ENCODE results near the gene PRKACB. TPM values are rescaled to one million over a fixed set of nuclear protein-coding genes. Genes with fewer than 3 reads are reported as not detected.

PRKACB gene
- total and polyA plus RNA-seq, 2 experiments from 2014 or later, result 14.6 to 28.0 TPM

DNA sequence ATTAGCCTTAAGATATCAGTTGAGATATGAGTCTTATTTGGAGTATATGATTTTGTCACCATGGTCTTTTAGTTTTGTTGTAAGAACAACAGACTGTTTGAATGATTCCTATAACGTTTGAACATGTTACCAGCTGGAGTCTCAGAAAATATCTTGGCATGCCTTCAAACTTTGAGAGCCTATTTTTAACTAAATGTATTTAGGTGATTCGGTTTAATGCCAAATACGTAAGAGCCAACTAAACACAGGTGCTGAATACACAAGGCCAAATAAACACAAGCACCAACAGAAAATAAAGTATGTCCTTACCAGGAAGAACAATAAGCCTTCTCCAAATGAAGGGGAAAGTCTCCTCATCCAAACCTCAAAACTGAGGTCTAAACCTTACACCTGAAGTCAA, 48.6 kb downstream of the PRKACB start:
- H3F3A ChIP-seq (replicated peaks; ENCODE audit: low read depth), result no peaks in the 10 kb centered on the region
- no peaks in the 10 kb centered on the region for H3K4me1 Mint-ChIP-seq
- no peaks in the 10 kb centered on the region for H4K20me1 ChIP-seq (replicated peaks; ENCODE audit: insufficient read depth)
- H3K79me2 ChIP-seq (replicated peaks; ENCODE audit: insufficient read depth), result no peaks in the 10 kb centered on the region
- H3K4me2 ChIP-seq, result no peak overlapping the region
- H3K4me3 ChIP-seq, result no peak overlapping the region
- peaks cover 38% of the 10 kb centered on the region for H3K36me3 Mint-ChIP-seq (ENCODE audit: low read depth)
- no peak for DNase-seq (ENCODE audit: low spot score)
- no peak for ATAC-seq
- no peak overlapping the region for H2AFZ ChIP-seq
- peaks cover 13% of the 10 kb centered on the region; the same call in 1 of the 2 replicates for H3K36me3 ChIP-seq (ENCODE audit: insufficient read depth)
- peaks cover 1% of the 10 kb centered on the region for H3K27me3 Mint-ChIP-seq (ENCODE audit: insufficient read depth, low read depth, poor library complexity)
- TF ChIP-seq ZNF331 (CRISPR knock-in tag; IDR thresholded peaks at IDR 0.05; ENCODE audit: low read depth), result no peak
- H3K27me3 ChIP-seq (ENCODE audit: insufficient read depth), result no peaks in the 10 kb centered on the region
- no peak overlapping the region for H3K27ac ChIP-seq (ENCODE audit: low read depth)
- peaks cover 17% of the 10 kb centered on the region; the same call in 2 of the 3 replicates for H3K9me3 Mint-ChIP-seq
- no peaks in the 10 kb centered on the region for H3K9me2 ChIP-seq (ENCODE audit: insufficient read depth)
- no peak overlapping the region for H3K4me3 Mint-ChIP-seq
- no peak overlapping the region for H3K27ac Mint-ChIP-seq
- H3K4me1 ChIP-seq (ENCODE audit: insufficient read depth), result no peaks in the 10 kb centered on the region; the same call in 1 of the 2 replicates

DNA sequence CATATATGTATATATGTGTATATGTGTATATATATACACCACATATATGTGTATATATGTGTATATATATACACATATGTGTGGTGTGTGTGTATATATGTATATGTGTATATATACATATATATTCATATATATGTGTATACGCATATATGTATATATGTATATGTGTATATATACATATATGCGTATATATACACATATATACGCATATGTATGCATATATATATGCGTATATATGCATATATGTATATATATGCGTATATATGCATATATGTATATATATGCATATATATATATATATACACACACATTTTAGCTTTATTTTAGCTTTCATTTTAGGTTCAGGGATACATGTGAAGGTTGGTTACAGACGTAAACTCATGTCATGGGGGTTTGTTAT, 54.8 kb downstream of the PRKACB start:
- Histone ChIP-seq H3K27ac (ENCODE audit: low read depth) (no peak overlapping the region), H3F3A (replicated peaks; ENCODE audit: low read depth) (no peaks in the 10 kb centered on the region), H3K4me2 (no peak overlapping the region), H3K4me3 (no peak overlapping the region), H4K20me1 (replicated peaks; ENCODE audit: insufficient read depth) (no peaks in the 10 kb centered on the region), H3K36me3 (ENCODE audit: insufficient read depth) (no peaks in the 10 kb centered on the region; the same call in 1 of the 2 replicates), H3K9me2 (ENCODE audit: insufficient read depth) (no peaks in the 10 kb centered on the region), H3K79me2 (replicated peaks; ENCODE audit: insufficient read depth) (no peaks in the 10 kb centered on the region), H3K4me1 (ENCODE audit: insufficient read depth) (no peaks in the 10 kb centered on the region), H3K27me3 (ENCODE audit: insufficient read depth) (no peaks in the 10 kb centered on the region), H2AFZ (no peak overlapping the region)
- H3K9me3 Mint-ChIP-seq, result peaks cover 6% of the 10 kb centered on the region; the same call in 1 of the 3 replicates
- H3K27me3 Mint-ChIP-seq (ENCODE audit: insufficient read depth, low read depth, poor library complexity), result no peaks in the 10 kb centered on the region
- H3K36me3 Mint-ChIP-seq (ENCODE audit: low read depth), result peaks cover 15% of the 10 kb centered on the region
- ATAC-seq, result no peak
- no peaks in the 10 kb centered on the region for H3K4me1 Mint-ChIP-seq
- no peak overlapping the region for H3K27ac Mint-ChIP-seq
- no peak for DNase-seq (ENCODE audit: low spot score)
- no peak overlapping the region for H3K4me3 Mint-ChIP-seq
- TF ChIP-seq POLR2AphosphoS5 (IDR thresholded peaks at IDR 0.05; ENCODE audit: low read depth) (no peak), EZH2phosphoT487 (IDR thresholded peaks at IDR 0.05; ENCODE audit: unreplicated experiment) (no peak), ZNF331 (CRISPR knock-in tag; IDR thresholded peaks at IDR 0.05; ENCODE audit: low read depth) (no peak), EZH2 (IDR thresholded peaks at IDR 0.05; ENCODE audit: low read depth, unreplicated experiment) (no peak), NANOG (IDR thresholded peaks at IDR 0.05; ENCODE audit: borderline replicate concordance) (no peak), STAT1 (IDR thresholded peaks at IDR 0.05; ENCODE audit: unreplicated experiment) (no peak), ZNF114 (CRISPR knock-in tag; IDR thresholded peaks at IDR 0.05) (no peak), CREB1 (CRISPR knock-in tag; IDR thresholded peaks at IDR 0.05; ENCODE audit: low read depth) (no peak)
- TF ChIP-seq, protein P1, sequence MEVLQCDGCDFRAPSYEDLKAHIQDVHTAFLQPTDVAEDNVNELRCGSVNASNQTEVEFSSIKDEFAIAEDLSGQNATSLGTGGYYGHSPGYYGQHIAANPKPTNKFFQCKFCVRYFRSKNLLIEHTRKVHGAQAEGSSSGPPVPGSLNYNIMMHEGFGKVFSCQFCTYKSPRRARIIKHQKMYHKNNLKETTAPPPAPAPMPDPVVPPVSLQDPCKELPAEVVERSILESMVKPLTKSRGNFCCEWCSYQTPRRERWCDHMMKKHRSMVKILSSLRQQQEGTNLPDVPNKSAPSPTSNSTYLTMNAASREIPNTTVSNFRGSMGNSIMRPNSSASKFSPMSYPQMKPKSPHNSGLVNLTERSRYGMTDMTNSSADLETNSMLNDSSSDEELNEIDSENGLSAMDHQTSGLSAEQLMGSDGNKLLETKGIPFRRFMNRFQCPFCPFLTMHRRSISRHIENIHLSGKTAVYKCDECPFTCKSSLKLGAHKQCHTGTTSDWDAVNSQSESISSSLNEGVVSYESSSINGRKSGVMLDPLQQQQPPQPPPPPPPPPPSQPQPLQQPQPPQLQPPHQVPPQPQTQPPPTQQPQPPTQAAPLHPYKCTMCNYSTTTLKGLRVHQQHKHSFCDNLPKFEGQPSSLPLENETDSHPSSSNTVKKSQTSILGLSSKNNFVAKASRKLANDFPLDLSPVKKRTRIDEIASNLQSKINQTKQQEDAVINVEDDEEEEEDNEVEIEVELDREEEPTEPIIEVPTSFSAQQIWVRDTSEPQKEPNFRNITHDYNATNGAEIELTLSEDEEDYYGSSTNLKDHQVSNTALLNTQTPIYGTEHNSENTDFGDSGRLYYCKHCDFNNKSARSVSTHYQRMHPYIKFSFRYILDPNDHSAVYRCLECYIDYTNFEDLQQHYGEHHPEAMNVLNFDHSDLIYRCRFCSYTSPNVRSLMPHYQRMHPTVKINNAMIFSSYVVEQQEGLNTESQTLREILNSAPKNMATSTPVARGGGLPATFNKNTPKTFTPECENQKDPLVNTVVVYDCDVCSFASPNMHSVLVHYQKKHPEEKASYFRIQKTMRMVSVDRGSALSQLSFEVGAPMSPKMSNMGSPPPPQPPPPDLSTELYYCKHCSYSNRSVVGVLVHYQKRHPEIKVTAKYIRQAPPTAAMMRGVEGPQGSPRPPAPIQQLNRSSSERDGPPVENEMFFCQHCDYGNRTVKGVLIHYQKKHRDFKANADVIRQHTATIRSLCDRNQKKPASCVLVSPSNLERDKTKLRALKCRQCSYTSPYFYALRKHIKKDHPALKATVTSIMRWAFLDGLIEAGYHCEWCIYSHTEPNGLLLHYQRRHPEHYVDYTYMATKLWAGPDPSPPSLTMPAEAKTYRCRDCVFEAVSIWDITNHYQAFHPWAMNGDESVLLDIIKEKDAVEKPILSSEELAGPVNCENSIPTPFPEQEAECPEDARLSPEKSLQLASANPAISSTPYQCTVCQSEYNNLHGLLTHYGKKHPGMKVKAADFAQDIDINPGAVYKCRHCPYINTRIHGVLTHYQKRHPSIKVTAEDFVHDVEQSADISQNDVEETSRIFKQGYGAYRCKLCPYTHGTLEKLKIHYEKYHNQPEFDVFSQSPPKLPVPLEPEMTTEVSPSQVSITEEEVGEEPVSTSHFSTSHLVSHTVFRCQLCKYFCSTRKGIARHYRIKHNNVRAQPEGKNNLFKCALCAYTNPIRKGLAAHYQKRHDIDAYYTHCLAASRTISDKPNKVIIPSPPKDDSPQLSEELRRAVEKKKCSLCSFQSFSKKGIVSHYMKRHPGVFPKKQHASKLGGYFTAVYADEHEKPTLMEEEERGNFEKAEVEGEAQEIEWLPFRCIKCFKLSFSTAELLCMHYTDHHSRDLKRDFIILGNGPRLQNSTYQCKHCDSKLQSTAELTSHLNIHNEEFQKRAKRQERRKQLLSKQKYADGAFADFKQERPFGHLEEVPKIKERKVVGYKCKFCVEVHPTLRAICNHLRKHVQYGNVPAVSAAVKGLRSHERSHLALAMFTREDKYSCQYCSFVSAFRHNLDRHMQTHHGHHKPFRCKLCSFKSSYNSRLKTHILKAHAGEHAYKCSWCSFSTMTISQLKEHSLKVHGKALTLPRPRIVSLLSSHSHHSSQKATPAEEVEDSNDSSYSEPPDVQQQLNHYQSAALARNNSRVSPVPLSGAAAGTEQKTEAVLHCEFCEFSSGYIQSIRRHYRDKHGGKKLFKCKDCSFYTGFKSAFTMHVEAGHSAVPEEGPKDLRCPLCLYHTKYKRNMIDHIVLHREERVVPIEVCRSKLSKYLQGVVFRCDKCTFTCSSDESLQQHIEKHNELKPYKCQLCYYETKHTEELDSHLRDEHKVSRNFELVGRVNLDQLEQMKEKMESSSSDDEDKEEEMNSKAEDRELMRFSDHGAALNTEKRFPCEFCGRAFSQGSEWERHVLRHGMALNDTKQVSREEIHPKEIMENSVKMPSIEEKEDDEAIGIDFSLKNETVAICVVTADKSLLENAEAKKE (CRISPR knock-in tag; IDR thresholded peaks at IDR 0.05), result no peak
- TF ChIP-seq, protein P2, sequence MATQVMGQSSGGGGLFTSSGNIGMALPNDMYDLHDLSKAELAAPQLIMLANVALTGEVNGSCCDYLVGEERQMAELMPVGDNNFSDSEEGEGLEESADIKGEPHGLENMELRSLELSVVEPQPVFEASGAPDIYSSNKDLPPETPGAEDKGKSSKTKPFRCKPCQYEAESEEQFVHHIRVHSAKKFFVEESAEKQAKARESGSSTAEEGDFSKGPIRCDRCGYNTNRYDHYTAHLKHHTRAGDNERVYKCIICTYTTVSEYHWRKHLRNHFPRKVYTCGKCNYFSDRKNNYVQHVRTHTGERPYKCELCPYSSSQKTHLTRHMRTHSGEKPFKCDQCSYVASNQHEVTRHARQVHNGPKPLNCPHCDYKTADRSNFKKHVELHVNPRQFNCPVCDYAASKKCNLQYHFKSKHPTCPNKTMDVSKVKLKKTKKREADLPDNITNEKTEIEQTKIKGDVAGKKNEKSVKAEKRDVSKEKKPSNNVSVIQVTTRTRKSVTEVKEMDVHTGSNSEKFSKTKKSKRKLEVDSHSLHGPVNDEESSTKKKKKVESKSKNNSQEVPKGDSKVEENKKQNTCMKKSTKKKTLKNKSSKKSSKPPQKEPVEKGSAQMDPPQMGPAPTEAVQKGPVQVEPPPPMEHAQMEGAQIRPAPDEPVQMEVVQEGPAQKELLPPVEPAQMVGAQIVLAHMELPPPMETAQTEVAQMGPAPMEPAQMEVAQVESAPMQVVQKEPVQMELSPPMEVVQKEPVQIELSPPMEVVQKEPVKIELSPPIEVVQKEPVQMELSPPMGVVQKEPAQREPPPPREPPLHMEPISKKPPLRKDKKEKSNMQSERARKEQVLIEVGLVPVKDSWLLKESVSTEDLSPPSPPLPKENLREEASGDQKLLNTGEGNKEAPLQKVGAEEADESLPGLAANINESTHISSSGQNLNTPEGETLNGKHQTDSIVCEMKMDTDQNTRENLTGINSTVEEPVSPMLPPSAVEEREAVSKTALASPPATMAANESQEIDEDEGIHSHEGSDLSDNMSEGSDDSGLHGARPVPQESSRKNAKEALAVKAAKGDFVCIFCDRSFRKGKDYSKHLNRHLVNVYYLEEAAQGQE (IDR thresholded peaks at IDR 0.05; ENCODE audit: unreplicated experiment), result no peak
- TF ChIP-seq, protein P3, sequence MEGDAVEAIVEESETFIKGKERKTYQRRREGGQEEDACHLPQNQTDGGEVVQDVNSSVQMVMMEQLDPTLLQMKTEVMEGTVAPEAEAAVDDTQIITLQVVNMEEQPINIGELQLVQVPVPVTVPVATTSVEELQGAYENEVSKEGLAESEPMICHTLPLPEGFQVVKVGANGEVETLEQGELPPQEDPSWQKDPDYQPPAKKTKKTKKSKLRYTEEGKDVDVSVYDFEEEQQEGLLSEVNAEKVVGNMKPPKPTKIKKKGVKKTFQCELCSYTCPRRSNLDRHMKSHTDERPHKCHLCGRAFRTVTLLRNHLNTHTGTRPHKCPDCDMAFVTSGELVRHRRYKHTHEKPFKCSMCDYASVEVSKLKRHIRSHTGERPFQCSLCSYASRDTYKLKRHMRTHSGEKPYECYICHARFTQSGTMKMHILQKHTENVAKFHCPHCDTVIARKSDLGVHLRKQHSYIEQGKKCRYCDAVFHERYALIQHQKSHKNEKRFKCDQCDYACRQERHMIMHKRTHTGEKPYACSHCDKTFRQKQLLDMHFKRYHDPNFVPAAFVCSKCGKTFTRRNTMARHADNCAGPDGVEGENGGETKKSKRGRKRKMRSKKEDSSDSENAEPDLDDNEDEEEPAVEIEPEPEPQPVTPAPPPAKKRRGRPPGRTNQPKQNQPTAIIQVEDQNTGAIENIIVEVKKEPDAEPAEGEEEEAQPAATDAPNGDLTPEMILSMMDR (conservative IDR thresholded peaks at IDR 0.05; ENCODE audit: low read depth in 2 of 2), result no peak

Measured in GM23338 (cell line).